NOMO-1 treated with dmso at 0.1 percent for 144 hours (cell line): ENCODE results near the gene TPX2.

Experiments
- DNase-seq: peaks from one replicate; lab custom pipeline; 2025; ENCODE audit not compliant: unreplicated experiment; lab: John Stamatoyannopoulos, UW

The TPX2 gene

GRCh38 chr20:31845300-31845863 is 106.3 kb downstream of the TPX2 start, which contains the start of gene FOXS1:
Gene FOXS1 (minus strand): TSS chr20:31845604. CDS start chr20:31845542, 62 bp downstream.
- no peak for DNase-seq

DNA sequence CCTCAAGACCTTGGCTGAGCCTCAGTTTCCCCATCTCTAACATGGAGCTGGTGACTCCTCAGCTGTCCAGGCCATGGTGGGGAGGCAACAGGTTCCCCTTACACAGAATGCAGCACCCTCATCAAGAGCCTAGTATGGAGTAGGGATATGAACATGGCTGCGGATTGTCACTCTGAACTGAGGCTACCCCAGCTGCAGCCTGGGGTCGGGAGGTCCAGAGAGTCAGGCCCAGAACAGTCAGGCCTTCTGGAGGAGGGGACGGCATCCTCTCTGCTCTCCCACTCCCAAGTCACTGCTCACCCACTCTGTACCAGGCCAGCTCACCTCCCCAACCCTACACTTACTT is 107.7 kb downstream of the TPX2 start:
- no peak for DNase-seq

DNA sequence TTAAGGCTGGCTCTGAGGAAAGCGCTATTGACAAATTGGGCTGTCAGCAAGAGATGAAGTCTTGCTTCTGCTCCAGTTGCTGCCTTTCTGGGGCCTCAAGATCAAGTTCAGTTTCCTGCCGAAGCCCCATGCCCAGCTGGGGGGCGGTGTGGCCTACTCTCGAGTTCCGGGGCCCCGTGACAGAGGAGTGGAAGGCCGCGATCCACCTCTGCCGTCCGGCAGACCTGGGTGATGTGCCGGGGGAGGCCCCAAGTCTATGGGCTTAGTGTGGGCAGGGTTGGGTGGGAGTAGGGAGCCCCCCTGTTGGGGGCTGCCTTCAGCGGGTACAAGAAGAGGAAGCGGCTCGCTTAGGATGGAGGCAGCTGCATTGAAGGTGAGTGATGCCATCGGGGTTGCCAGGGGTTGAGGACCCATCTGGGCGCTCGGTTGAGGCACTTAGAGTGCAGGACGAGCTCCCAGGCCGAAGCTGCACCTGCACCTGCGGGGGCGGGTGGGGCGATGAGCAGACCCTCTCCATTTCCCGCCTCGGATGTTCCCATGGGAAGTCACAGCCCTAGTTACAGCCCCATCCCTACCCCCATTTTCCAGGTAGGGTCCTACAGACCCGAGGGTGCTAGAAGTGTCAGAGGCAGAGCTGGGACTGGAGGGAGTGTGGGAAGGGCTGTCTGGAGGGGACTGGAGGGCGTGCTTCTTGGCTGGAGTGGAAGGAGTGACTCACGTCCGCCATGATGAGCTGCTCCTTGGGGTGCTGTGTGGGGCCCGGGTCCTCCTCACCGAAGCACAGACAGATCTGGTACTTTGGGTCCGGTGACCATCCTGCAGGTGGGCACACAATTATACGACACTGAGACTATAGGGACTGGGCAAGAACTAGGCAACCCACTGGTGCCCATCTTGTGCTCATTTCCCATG is 109.3 kb downstream of the TPX2 start:
- no peak for DNase-seq

- no peak for DNase-seq
These were observed 110.3 kb downstream of the TPX2 start for GRCh38 chr20:31849306-31849930.
